GM18511 (cell line): Measurements from ENCODE around the gene EPAS1.

ENCODE experiments used
- ATAC-seq: cut with Tn5 transposase; IDR thresholded peaks from one replicate; pipeline ENCODE4 v1.9.1; 2021; ENCODE audit warnings: mild to moderate bottlenecking, moderate library complexity; ENCODE audit not compliant: unreplicated experiment

The EPAS1 gene

DNA sequence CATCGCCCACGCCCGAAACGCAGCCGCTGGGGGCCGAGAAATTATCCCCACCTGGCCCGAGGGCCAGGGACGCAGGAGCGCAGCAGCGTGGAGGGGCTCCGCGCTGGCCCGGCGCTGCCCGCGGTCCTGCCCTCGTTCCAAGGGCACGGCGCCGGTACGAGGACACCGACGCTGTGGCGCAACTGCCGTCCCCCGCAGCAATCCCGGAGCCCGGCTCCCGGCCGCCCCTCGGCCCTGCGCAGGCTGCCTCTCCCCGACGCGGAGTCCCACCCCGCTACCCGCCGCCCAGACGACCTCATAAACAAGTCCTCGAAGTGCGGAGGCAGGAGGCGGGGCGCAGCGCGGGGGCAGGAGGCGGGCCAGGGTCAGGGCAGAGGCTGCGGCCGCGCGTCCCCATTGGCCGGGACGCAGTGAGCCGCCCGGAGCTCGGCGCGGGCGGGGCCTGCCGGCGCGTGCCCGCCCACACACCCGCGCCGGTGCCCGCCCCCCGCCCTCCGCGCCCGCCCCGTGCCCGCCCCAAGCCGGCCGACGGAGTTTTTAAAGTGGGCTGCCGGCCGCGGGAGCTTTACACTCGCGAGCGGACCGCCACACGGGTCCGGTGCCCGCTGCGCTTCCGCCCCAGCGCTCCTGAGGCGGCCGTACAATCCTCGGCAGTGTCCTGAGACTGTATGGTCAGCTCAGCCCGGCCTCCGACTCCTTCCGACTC, at the start of gene EPAS1:
Gene EPAS1 (plus strand): TSS at position 568 of the 706 bp plus-strand sequence. CDS start 505 bp downstream, outside the sequence.
- peak; percentile 87 for ATAC-seq

GRCh38 chr2:46248171-46248570, 49.0 kb upstream of the EPAS1 start:
- no peak for ATAC-seq

DNA sequence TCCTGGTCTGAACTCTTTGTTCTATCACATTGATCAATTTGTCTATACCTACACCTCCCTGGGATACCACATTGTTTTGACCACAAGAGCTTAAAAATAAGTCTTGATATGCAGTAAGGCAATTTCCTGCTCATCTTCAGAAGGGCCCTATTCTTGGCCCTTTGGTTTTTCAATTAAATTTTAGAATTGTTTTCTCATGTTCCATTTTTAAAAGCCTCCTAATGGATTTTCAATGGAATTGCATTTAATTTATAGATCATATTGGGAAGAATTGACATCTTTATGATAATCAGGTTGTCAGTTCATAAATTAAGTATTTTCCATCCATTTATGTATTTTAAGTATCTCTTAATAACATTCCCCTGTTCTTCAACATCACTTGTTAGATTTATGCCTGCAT, 47.6 kb upstream of the EPAS1 start:
- ATAC-seq, result no peak

GRCh38 chr2:46252891-46253659, 44.1 kb upstream of the EPAS1 start:
- ATAC-seq, result no peak

- ATAC-seq, result no peak
These were observed 42.7 kb upstream of the EPAS1 start for GRCh38 chr2:46254474-46254873.

GRCh38 chr2:46256563-46257142, 40.6 kb upstream of the EPAS1 start:
- ATAC-seq, result no peak

DNA sequence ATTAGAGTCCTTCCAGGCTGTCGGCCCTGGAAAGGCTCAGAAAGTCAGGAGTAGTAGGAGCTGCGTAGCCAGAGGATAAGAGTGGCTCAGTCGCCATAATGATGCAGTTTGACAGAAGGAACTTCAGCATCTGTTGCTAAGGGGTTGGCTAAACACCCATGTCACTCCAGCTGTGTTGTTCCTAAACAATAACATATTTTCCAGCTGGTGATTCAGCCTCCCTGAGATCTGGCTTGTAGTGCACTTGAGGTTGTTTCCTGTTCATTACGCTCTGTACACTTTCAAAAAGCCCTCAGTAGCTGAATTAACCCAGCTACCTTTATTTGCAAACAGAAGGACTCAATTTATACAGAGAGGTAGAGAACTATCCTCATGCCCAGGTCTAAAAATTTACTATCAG, 39.7 kb upstream of the EPAS1 start:
- no peak for ATAC-seq

DNA sequence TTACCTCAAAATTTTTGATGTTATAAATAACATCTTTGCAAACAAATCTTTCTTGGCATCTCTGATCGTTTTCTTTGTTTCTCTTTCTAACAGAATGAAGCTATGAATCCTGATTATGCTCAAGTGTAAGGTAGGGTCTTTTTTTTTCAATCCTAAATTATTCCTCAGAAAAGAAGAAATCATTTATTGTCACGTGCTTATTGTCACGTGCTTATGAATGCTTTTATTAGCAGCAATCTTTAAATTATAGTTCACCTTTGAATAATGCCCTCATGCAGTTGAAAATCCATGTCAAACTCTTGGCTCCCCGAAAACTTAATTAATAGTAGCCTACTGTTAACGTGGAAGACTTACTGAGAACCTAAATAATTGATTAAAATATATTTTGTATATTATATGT, 39.2 kb upstream of the EPAS1 start:
- ATAC-seq, result no peak

GRCh38 chr2:46258937-46259776, 38.0 kb upstream of the EPAS1 start:
- ATAC-seq, result no peak

GRCh38 chr2:46259777-46260168, 37.4 kb upstream of the EPAS1 start:
- ATAC-seq, result no peak

DNA sequence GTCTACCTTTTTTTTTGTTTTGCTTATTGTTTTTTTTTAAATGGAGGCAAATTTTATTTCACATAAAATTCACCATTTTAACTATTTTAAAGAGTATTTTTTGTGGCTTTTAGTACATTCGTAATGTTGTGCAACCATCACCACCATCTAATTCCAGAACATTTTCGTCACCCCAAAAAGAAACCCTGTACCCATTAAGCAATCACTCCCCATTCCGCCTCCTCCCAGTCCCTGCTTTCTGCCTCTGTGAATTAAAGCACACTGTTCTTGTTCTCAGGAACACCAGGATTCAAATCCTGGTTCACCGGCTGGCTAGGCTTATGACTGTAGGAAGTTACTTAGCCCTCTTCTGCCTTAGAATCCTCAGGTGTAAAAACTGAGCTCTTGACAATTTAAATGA, 36.9 kb upstream of the EPAS1 start:
- no peak for ATAC-seq

DNA sequence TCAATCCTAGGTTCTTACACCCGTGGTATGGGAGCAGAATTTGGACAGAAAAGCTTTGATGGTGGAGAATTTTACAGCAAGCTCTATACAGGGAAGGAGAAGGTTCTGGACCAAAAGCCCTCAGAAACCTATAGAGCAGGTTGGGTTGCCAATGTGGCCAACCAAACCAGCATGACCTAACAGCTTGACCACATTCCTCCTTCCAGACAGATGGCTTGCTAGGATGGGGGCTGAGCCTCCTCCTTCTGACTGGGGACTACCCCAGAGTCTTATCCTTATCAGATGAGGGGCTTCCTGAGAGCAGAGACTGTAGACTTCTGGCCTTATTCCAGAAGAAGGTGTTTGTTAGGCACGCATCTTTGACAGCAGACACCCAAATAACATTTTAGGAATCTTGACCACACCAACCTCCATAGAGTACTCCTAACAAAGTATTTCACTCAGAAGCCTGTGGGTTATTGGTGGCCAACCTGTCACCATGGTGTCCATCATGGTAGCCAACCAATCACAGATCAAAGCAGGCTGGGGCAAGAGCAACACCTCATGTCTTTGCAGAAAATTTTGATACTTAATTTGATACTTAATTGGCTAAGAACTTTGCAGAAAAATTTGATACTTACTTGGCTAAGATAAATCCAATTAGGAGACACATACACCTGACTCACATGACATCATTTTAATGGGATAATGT, 34.8 kb upstream of the EPAS1 start:
- no peak for ATAC-seq

GRCh38 chr2:46263347-46263746, 33.9 kb upstream of the EPAS1 start:
- no peak for ATAC-seq

- no peak for ATAC-seq
These were observed 32.8 kb upstream of the EPAS1 start for GRCh38 chr2:46264447-46264846.

GRCh38 chr2:46266134-46266533, 31.1 kb upstream of the EPAS1 start:
- no peak for ATAC-seq

- no peak for ATAC-seq
These were observed 29.6 kb upstream of the EPAS1 start for GRCh38 chr2:46267616-46268015.

GRCh38 chr2:46268196-46268595, 29.0 kb upstream of the EPAS1 start:
- ATAC-seq, result no peak

DNA sequence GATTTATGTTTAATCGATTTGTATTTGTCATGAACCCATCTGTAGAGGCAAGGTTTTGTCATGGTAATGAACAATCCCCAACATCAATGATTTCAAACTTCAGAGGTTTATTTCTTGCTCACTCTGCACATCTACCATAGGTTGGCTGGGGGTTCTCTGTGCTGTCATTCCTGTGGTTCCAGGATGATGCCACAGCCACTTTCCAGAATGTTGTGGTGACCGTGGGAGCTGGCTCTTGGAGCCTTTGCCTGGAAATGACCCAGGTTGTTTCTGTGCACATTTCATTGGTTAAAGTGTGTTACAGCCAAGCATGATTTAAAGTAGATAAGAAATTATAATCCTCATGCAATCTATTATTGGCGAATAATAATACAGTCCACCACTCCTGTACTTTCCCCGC, 28.2 kb upstream of the EPAS1 start:
- no peak for ATAC-seq

DNA sequence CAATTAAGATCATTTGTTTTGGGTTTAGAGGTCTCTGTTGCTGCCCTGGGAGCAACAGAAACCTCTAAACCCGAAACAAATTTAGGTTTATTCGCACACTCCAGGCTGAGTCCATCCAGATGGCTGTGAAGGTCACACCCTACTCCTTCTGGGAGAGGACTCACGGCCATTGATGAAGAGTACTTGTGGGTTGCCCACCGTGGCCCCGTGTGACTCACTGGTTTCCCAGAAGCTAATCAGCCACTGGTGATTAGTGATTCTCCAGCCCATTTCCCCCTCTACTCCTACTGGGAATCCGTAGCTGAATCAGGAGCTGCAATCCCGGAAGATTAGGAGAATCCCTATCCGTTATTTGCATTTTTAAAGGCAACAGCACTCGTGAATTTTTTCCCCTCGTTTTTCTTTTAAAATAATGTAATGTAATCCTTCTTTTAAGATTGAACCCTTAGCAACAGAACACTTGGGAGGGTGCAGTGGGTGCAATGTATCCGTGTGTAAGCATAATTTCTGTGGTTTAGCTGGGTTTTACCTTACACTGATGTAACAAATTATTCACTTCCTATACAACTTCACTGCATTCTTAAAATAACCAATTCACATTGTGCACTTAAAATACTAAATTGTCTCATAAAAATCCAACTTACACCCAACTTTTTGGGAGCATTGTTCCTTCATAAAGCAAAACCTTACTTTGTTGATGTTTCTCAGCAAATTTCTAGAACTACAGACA, 27.5 kb upstream of the EPAS1 start:
- ATAC-seq, result no peak

DNA sequence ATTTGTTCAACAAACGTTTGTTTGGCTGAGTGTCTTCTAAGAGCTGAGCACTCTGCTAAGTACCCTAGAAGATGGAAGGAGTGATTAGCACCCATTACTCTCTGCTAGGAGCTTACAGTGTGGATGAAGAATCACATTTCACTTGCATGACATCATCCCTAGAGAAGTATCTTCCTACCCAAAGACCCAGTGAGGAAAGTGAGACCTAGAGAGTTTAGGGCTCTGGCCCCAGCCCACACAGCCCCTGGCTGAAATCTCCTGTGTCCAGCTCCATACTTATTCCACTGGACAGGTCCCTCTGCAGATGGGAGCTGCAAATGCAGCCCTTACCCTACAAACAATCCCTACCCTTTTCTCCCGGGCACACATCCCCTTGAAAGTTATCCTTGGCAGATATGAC, 26.8 kb upstream of the EPAS1 start:
- no peak for ATAC-seq
